ENCODE data around the gene FBXW9. TPM values are rescaled to one million over a fixed set of nuclear protein-coding genes. Genes with fewer than 3 reads are reported as not detected.

The FBXW9 gene
- total and polyA plus RNA-seq, 2 of the 8 experiments (the other 6 are each of a cell fraction or from before 2014, with no cell fraction given), result 10.8 to 30.1 TPM

DNA sequence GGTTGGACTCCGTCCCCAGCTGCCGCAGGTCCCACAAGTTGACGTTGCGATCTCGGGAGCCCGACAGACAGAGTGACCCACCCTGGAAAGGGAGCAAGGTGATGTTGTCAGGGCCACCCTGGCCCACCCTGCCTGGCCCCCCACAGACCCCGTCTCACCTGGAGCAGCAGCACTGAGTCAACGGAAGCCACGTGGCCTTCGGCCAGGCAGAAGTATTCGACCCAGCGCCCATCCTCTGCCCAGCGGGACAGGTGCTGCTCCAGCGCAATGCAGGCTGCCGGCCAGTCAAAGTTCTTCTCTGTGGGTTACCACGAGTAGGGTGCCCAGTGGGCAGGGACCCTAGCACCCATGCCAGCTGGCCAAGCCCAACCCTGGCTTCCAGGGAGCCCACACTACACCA is 1.8 kb downstream of the FBXW9 start:
- Histone ChIP-seq H2BK15ac (ENCODE audit: low read length) (no peak overlapping the region), H4K20me1 (replicated peaks in 1 of 2; ENCODE audit: control insufficient read depth in 1 of 2, insufficient read depth in 2 of 2, low read length in 2 of 2) (peaks cover 0 to 5% of the 10 kb centered on the region in 2 experiments), H3K79me2 (ENCODE audit: control insufficient read depth in 1 of 2, insufficient read depth in 2 of 2, low read length in 2 of 2) (no peaks in the 10 kb centered on the region), H3K27me3 (replicated peaks in 1 of 4; ENCODE audit: control insufficient read depth in 3 of 4, extremely low read depth in 1 of 4, insufficient read depth in 3 of 4, low read length in 3 of 4) (no peaks in the 10 kb centered on the region), H3K4me3 (ENCODE audit: extremely low read depth in 1 of 4, insufficient read depth in 2 of 4, low read depth in 3 of 4, low read length in 4 of 4) (no peak overlapping the region), H3K56ac (replicated peaks; ENCODE audit: insufficient read length, low read depth, low read length) (no peak overlapping the region), H3K79me1 (ENCODE audit: low read depth, low read length) (no peaks in the 10 kb centered on the region), H2AK5ac (ENCODE audit: low read depth, low read length) (no peak overlapping the region), H3K23ac (ENCODE audit: insufficient read length) (no peak overlapping the region), H3K4me1 (replicated peaks in 1 of 4; ENCODE audit: control insufficient read depth in 3 of 4, insufficient read depth in 4 of 4, low read length in 3 of 4) (peaks cover 0 to 4% (median 3%) of the 10 kb centered on the region in 4 experiments; a peak in 2 of 7 replicates), H2BK5ac (ENCODE audit: low read depth, low read length) (no peak overlapping the region), H3K9ac (replicated peaks in 1 of 4; ENCODE audit: extremely low read depth in 1 of 4, low read depth in 3 of 4, low read length in 3 of 4) (no peak overlapping the region), H2BK20ac (ENCODE audit: low read length) (no peak overlapping the region), H3K14ac (ENCODE audit: insufficient read length) (no peak overlapping the region), H3K27ac (ENCODE audit: low read depth, low read length) (no peak overlapping the region), H3K36me3 (ENCODE audit: control insufficient read depth in 2 of 4, insufficient read depth in 4 of 4, low read length in 3 of 4) (peaks cover 0 to 9% (median 2%) of the 10 kb centered on the region in 4 experiments; a peak in 5 of 8 replicates), H3K9me3 (ENCODE audit: insufficient read depth in 2 of 2, low read depth in 1 of 2, low read length in 1 of 2) (no peaks in the 10 kb centered on the region), H2AFZ (ENCODE audit: low read length) (no peak overlapping the region), H2BK120ac (replicated peaks; ENCODE audit: low read depth, low read length) (no peak overlapping the region), H4K91ac (replicated peaks; ENCODE audit: insufficient read length, low read length) (no peak overlapping the region), H3K23me2 (ENCODE audit: low read depth, low read length) (peaks cover 7% of the 10 kb centered on the region; the same call in 1 of the 2 replicates), H3K4ac (replicated peaks; ENCODE audit: insufficient read length, low read depth, low read length) (no peak overlapping the region), H2BK12ac (ENCODE audit: low read depth, low read length) (no peak overlapping the region), H3K18ac (ENCODE audit: extremely low read depth, low read length) (no peak overlapping the region), H3K4me2 (ENCODE audit: insufficient read depth in 1 of 2, low read depth in 2 of 2, low read length in 2 of 2) (no peak overlapping the region), H4K5ac (ENCODE audit: insufficient read length, low read depth, low read length) (no peak overlapping the region), H4K8ac (ENCODE audit: extremely low read depth, insufficient read depth, low read length) (no peak overlapping the region)
- DNase-seq (ENCODE audit: low read depth in 1 of 2, low spot score in 2 of 2) (no peak), FAIRE-seq (no peak)
- ChIA-PET POLR2A (ENCODE audit: partially characterized antibody) (interaction anchor here (0.6 to 9.2 kb wide), 7 partner anchors 8 to 120 kb away, joined by 4 to 93 read pairs (median 30); partner anchors contain the start of genes DHPS, GNG14 and TNPO2), CTCF (ENCODE audit: partially characterized antibody) (interaction anchor here (1.2 to 1.3 kb wide), 2 partner anchors 20 to 22 kb away, joined by 4 to 5 read pairs; no protein-coding TSS in a partner anchor)
- 91% methylated on average over 15 of the region's 16 CpGs; no CpG with 5 or more reads in 1 of the 2 experiments for WGBS, 2 experiments (ENCODE audit: extremely low coverage in 1 of 2, insufficient coverage in 1 of 2, insufficient read length in 1 of 2, insufficient replicate concordance in 2 of 2, low coverage in 1 of 2, low lambda C conversion rate in 2 of 2, missing lambda C conversion rate in 1 of 2)
- TF ChIP-seq MAX (IDR thresholded peaks at IDR 0.05) (no peak), KDM1A (IDR thresholded peaks at IDR 0.05; ENCODE audit: borderline replicate concordance, low read length) (no peak), TBP (IDR thresholded peaks at IDR 0.05; ENCODE audit: low read depth, low read length) (no peak), HDAC2 (IDR thresholded peaks at IDR 0.05; ENCODE audit: borderline replicate concordance in 1 of 2, low read depth in 2 of 2, low read length in 2 of 2) (no peak), GABPA (IDR thresholded peaks at IDR 0.05; ENCODE audit: borderline replicate concordance, insufficient read depth, low read length) (no peak), BRCA1 (IDR thresholded peaks at IDR 0.05; ENCODE audit: low read depth, low read length) (no peak), HDAC6 (IDR thresholded peaks at IDR 0.05; ENCODE audit: low read depth, low read length) (no peak), TAF1 (IDR thresholded peaks at IDR 0.05; ENCODE audit: low read depth, low read length) (no peak), KDM5A (IDR thresholded peaks at IDR 0.05; ENCODE audit: low read length) (no peak), RNF2 (IDR thresholded peaks at IDR 0.05; ENCODE audit: borderline replicate concordance, low read depth, low read length, missing control alignments, poor library complexity, severe bottlenecking) (no peak)
- TF ChIP-seq, protein P1, sequence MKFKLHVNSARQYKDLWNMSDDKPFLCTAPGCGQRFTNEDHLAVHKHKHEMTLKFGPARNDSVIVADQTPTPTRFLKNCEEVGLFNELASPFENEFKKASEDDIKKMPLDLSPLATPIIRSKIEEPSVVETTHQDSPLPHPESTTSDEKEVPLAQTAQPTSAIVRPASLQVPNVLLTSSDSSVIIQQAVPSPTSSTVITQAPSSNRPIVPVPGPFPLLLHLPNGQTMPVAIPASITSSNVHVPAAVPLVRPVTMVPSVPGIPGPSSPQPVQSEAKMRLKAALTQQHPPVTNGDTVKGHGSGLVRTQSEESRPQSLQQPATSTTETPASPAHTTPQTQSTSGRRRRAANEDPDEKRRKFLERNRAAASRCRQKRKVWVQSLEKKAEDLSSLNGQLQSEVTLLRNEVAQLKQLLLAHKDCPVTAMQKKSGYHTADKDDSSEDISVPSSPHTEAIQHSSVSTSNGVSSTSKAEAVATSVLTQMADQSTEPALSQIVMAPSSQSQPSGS (IDR thresholded peaks at IDR 0.05; ENCODE audit: low read length), result no peak

Measured in H1 (cell line).